Measurements from ENCODE around the gene TRMO.

The TRMO gene

DNA sequence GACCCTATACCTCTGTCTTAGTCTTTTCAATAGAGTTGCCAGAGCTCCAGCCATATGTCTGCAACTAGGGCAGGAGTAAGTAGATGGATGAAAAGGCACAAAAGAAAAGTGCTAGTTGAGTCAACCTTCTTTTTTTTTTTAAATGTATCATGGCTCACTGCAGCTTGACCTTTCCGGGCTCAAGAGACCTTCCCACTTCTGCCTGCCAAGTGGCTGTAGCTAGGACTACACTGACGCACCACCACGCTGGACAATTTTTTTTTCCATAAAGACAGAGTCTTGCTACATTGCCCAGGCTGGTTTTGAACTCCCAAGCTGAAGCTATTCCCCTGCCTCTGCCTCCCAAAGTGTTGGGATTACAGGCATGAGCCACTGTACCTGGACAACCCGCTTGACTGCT, 42.0 kb downstream of the TRMO start:
- H3K27ac ChIP-seq (ENCODE audit: low read depth, low read length), result no peak overlapping the region
- H3K36me3 ChIP-seq (ENCODE audit: control insufficient read depth, low read length), result no peaks in the 10 kb centered on the region
- H3K79me2 ChIP-seq (ENCODE audit: control insufficient read depth, low read length), result no peaks in the 10 kb centered on the region
- H3F3A ChIP-seq (ENCODE audit: control insufficient read depth, insufficient read depth), result no peaks in the 10 kb centered on the region
- no peak overlapping the region for H3K4me3 ChIP-seq (ENCODE audit: low read length)
- H3K4me1 ChIP-seq (ENCODE audit: control insufficient read depth, low read length), result no peaks in the 10 kb centered on the region
- no peaks in the 10 kb centered on the region for H4K20me1 ChIP-seq (ENCODE audit: control insufficient read depth, insufficient read depth, low read depth, low read length)
- H3K4me2 ChIP-seq (ENCODE audit: low read length), result no peak overlapping the region
- H3K27me3 ChIP-seq (ENCODE audit: control insufficient read depth, low read length), result peaks cover 5% of the 10 kb centered on the region; the same call in 1 of the 2 replicates
- TF ChIP-seq EZH2phosphoT487 (IDR thresholded peaks at IDR 0.05; ENCODE audit: borderline replicate concordance, low read length), result no peak
- TF ChIP-seq, protein P1, sequence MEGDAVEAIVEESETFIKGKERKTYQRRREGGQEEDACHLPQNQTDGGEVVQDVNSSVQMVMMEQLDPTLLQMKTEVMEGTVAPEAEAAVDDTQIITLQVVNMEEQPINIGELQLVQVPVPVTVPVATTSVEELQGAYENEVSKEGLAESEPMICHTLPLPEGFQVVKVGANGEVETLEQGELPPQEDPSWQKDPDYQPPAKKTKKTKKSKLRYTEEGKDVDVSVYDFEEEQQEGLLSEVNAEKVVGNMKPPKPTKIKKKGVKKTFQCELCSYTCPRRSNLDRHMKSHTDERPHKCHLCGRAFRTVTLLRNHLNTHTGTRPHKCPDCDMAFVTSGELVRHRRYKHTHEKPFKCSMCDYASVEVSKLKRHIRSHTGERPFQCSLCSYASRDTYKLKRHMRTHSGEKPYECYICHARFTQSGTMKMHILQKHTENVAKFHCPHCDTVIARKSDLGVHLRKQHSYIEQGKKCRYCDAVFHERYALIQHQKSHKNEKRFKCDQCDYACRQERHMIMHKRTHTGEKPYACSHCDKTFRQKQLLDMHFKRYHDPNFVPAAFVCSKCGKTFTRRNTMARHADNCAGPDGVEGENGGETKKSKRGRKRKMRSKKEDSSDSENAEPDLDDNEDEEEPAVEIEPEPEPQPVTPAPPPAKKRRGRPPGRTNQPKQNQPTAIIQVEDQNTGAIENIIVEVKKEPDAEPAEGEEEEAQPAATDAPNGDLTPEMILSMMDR (IDR thresholded peaks at IDR 0.05; ENCODE audit: low read depth, low read length, poor library complexity, severe bottlenecking), result no peak
- no peaks in the 10 kb centered on the region for H3K9me3 ChIP-seq (ENCODE audit: control insufficient read depth, insufficient read depth, low read length)
- H3K9me2 ChIP-seq (replicated peaks; ENCODE audit: control insufficient read depth, low read length), result no peaks in the 10 kb centered on the region

DNA sequence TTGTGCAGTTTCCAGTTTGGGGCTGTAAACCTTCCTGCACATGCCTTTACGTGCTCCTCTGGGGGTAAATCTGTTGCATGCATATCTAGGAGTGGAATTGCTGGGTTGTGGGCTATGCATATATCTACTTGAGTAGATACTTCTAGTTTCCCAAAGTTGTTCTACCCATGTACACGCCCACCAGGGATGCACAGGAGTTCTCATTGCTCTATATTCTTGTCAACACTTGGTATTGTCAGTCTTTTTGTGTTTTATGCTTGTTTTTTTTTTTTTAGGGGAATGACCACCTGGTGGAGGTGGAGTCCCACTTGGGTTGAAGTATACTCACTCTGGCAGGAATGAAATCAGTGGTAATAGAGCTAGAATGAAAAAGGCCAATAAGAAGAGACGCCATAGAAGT, 46.2 kb downstream of the TRMO start:
- TF ChIP-seq, protein P1 (IDR thresholded peaks at IDR 0.05; ENCODE audit: low read depth, low read length, poor library complexity, severe bottlenecking), result no peak
- TF ChIP-seq EZH2phosphoT487 (IDR thresholded peaks at IDR 0.05; ENCODE audit: borderline replicate concordance, low read length), result no peak
- Histone ChIP-seq H3K4me2 (ENCODE audit: low read length) (no peak overlapping the region), H3K9me2 (replicated peaks; ENCODE audit: control insufficient read depth, low read length) (no peaks in the 10 kb centered on the region), H3K9me3 (ENCODE audit: control insufficient read depth, insufficient read depth, low read length) (no peaks in the 10 kb centered on the region), H3K27me3 (ENCODE audit: control insufficient read depth, low read length) (no peaks in the 10 kb centered on the region), H3K79me2 (ENCODE audit: control insufficient read depth, low read length) (no peaks in the 10 kb centered on the region), H3K4me1 (ENCODE audit: control insufficient read depth, low read length) (no peaks in the 10 kb centered on the region), H3K27ac (ENCODE audit: low read depth, low read length) (no peak overlapping the region), H3K4me3 (ENCODE audit: low read length) (no peak overlapping the region), H4K20me1 (ENCODE audit: control insufficient read depth, insufficient read depth, low read depth, low read length) (no peaks in the 10 kb centered on the region), H3K36me3 (ENCODE audit: control insufficient read depth, low read length) (no peaks in the 10 kb centered on the region), H3F3A (ENCODE audit: control insufficient read depth, insufficient read depth) (no peaks in the 10 kb centered on the region)

GRCh38 chr9:97875111-97875510, 47.2 kb downstream of the TRMO start:
- no peaks in the 10 kb centered on the region for H3K4me1 ChIP-seq (ENCODE audit: control insufficient read depth, low read length)
- H3K4me2 ChIP-seq (ENCODE audit: low read length), result no peak overlapping the region
- H3K9me2 ChIP-seq (replicated peaks; ENCODE audit: control insufficient read depth, low read length), result no peaks in the 10 kb centered on the region
- H3K79me2 ChIP-seq (ENCODE audit: control insufficient read depth, low read length), result no peaks in the 10 kb centered on the region
- no peaks in the 10 kb centered on the region for H3K9me3 ChIP-seq (ENCODE audit: control insufficient read depth, insufficient read depth, low read length)
- H3K4me3 ChIP-seq (ENCODE audit: low read length), result no peak overlapping the region
- no peaks in the 10 kb centered on the region for H3F3A ChIP-seq (ENCODE audit: control insufficient read depth, insufficient read depth)
- no peak overlapping the region for H3K27ac ChIP-seq (ENCODE audit: low read depth, low read length)
- no peaks in the 10 kb centered on the region for H3K36me3 ChIP-seq (ENCODE audit: control insufficient read depth, low read length)
- no peaks in the 10 kb centered on the region for H4K20me1 ChIP-seq (ENCODE audit: control insufficient read depth, insufficient read depth, low read depth, low read length)
- no peaks in the 10 kb centered on the region for H3K27me3 ChIP-seq (ENCODE audit: control insufficient read depth, low read length)
- no peak for TF ChIP-seq EZH2phosphoT487 (IDR thresholded peaks at IDR 0.05; ENCODE audit: borderline replicate concordance, low read length)
- TF ChIP-seq, protein P1 (IDR thresholded peaks at IDR 0.05; ENCODE audit: low read depth, low read length, poor library complexity, severe bottlenecking), result no peak

GRCh38 chr9:97874624-97875023, 47.7 kb downstream of the TRMO start:
- H3K4me1 ChIP-seq (ENCODE audit: control insufficient read depth, low read length), result no peaks in the 10 kb centered on the region
- H3K27ac ChIP-seq (ENCODE audit: low read depth, low read length), result no peak overlapping the region
- H3K36me3 ChIP-seq (ENCODE audit: control insufficient read depth, low read length), result no peaks in the 10 kb centered on the region
- no peaks in the 10 kb centered on the region for H3K79me2 ChIP-seq (ENCODE audit: control insufficient read depth, low read length)
- H3K9me3 ChIP-seq (ENCODE audit: control insufficient read depth, insufficient read depth, low read length), result no peaks in the 10 kb centered on the region
- no peak for TF ChIP-seq EZH2phosphoT487 (IDR thresholded peaks at IDR 0.05; ENCODE audit: borderline replicate concordance, low read length)
- TF ChIP-seq, protein P1 (IDR thresholded peaks at IDR 0.05; ENCODE audit: low read depth, low read length, poor library complexity, severe bottlenecking), result no peak
- H3K4me3 ChIP-seq (ENCODE audit: low read length), result no peak overlapping the region
- H3K4me2 ChIP-seq (ENCODE audit: low read length), result no peak overlapping the region
- no peaks in the 10 kb centered on the region for H3K9me2 ChIP-seq (replicated peaks; ENCODE audit: control insufficient read depth, low read length)
- no peaks in the 10 kb centered on the region for H3K27me3 ChIP-seq (ENCODE audit: control insufficient read depth, low read length)
- H4K20me1 ChIP-seq (ENCODE audit: control insufficient read depth, insufficient read depth, low read depth, low read length), result no peaks in the 10 kb centered on the region
- no peaks in the 10 kb centered on the region for H3F3A ChIP-seq (ENCODE audit: control insufficient read depth, insufficient read depth)

All from DOHH2 (cell line).